WTC11 (cell line): Measurements from ENCODE around the gene FYN. TPM values are rescaled to one million over a fixed set of nuclear protein-coding genes. Genes with fewer than 3 reads are reported as not detected.

Experiments used
- ATAC-seq: fragments of 200-7000 bp; cut with Tn5 transposase; 2 replicates; pipeline ENCODE4 v1.10.0; 2021; ENCODE audit warnings: mild to moderate bottlenecking, moderate library complexity
- CTCF ChIA-PET: fragments of 300-600 bp; sonication (Branson Sonifier 250); formaldehyde crosslinking; loops from one replicate; lab custom pipeline; 2021; ENCODE audit warnings: antibody characterized with exemption; lab: Charles Lee
- POLR2A ChIA-PET: fragments of 350-600 bp; sonication (Branson Sonifier 250); formaldehyde crosslinking; loops from one replicate; lab custom pipeline; 2021; ENCODE audit warnings: antibody characterized with exemption; lab: Charles Lee
- DNase-seq: peaks from one replicate; pipeline ENCODE4 v3.0.0; 2021; ENCODE audit warnings: low spot score
- H3K27ac Mint-ChIP-seq: 2 replicates; pipeline ENCODE4 v1.8.0; 2021; ENCODE audit warnings: mixed read lengths
- H3K27me3 Mint-ChIP-seq: 2 replicates; pipeline ENCODE4 v1.8.0; 2021; ENCODE audit warnings: low read depth, mild to moderate bottlenecking, moderate library complexity, mixed read lengths
- H3K36me3 Mint-ChIP-seq: 2 replicates; pipeline ENCODE4 v1.8.0; 2021; ENCODE audit warnings: mixed read lengths
- H3K4me1 Mint-ChIP-seq: 2 replicates; pipeline ENCODE4 v1.8.0; 2022; ENCODE audit warnings: mixed read lengths
- H3K4me3 Mint-ChIP-seq: 2 replicates; pipeline ENCODE4 v1.8.0; 2021; ENCODE audit warnings: mild to moderate bottlenecking, moderate library complexity, mixed read lengths
- H3K9me3 Mint-ChIP-seq: 2 replicates; pipeline ENCODE4 v1.8.0; 2021; ENCODE audit warnings: mixed read lengths
- ESRRA ChIP-seq: sonication (generic); formaldehyde crosslinking; IDR thresholded peaks from 2 replicates; pipeline ENCODE4 v1.8.1; 2022; ENCODE audit warnings: mild to moderate bottlenecking, missing genetic modification reagents, borderline replicate concordance
- FOXP1 ChIP-seq: sonication (generic); formaldehyde crosslinking; IDR thresholded peaks from 2 replicates; pipeline ENCODE4 v1.8.0; 2022; ENCODE audit warnings: missing genetic modification reagents, mild to moderate bottlenecking, moderate library complexity, borderline replicate concordance
- MXD4 ChIP-seq: fragments of 250-450 bp; sonication (Bioruptor Pico); IDR thresholded peaks from 2 replicates; pipeline ENCODE4 v1.8.0; 2021; ENCODE audit warnings: mild to moderate bottlenecking, moderate library complexity, borderline replicate concordance
- NR1H2 ChIP-seq: sonication (generic); formaldehyde crosslinking; IDR thresholded peaks from 2 replicates; pipeline ENCODE4 v1.9.0; 2021; ENCODE audit warnings: mild to moderate bottlenecking, moderate library complexity, missing genetic modification reagents
- SMAD3 ChIP-seq: sonication (generic); formaldehyde crosslinking; IDR thresholded peaks from 2 replicates; pipeline ENCODE4 v1.8.0; 2022; ENCODE audit warnings: missing genetic modification reagents, mild to moderate bottlenecking, borderline replicate concordance
- ZNF121 ChIP-seq: sonication (generic); formaldehyde crosslinking; IDR thresholded peaks from 2 replicates; pipeline ENCODE4 v1.8.0; 2023; ENCODE audit warnings: missing genetic modification reagents
- ZNF396 ChIP-seq: fragments of 250-450 bp; sonication (Bioruptor Pico); IDR thresholded peaks from 2 replicates; pipeline ENCODE4 v1.8.0; 2021; ENCODE audit warnings: mild to moderate bottlenecking, moderate library complexity, borderline replicate concordance
- ZNF416 ChIP-seq: fragments of 250-450 bp; sonication (Bioruptor Pico); IDR thresholded peaks from 2 replicates; pipeline ENCODE4 v1.9.0; 2021; ENCODE audit warnings: mild to moderate bottlenecking, inconsistent platforms
- ZNF423 ChIP-seq: fragments of 250-450 bp; sonication (Bioruptor Pico); IDR thresholded peaks from 2 replicates; pipeline ENCODE4 v2.1.2; 2022; ENCODE audit warnings: mild to moderate bottlenecking, moderate library complexity
- total RNA-seq: library from RNA; stranded (reverse); gene quantifications from 3 replicates; pipeline ENCODE4 v1.2.3, GENCODE V29; 2021
- TF ChIP-seq, protein P1 (sequence below): sonication (generic); formaldehyde crosslinking; IDR thresholded peaks from 2 replicates; pipeline ENCODE4 v1.8.1; 2022; ENCODE audit warnings: mild to moderate bottlenecking, moderate library complexity, missing genetic modification reagents
- TF ChIP-seq, protein P2 (sequence below): sonication (generic); formaldehyde crosslinking; IDR thresholded peaks from 2 replicates; pipeline ENCODE4 v1.8.0; 2023; ENCODE audit warnings: mild to moderate bottlenecking, missing genetic modification reagents
- TF ChIP-seq, protein P3 (sequence below): sonication (generic); formaldehyde crosslinking; IDR thresholded peaks from 2 replicates; pipeline ENCODE4 v1.8.1; 2023; ENCODE audit warnings: mild to moderate bottlenecking, missing genetic modification reagents, moderate library complexity
- TF ChIP-seq, protein P4 (sequence below): sonication (generic); formaldehyde crosslinking; IDR thresholded peaks from 2 replicates; pipeline ENCODE4 v1.8.1; 2023; ENCODE audit warnings: mild to moderate bottlenecking, missing genetic modification reagents
- TF ChIP-seq, protein P5 (sequence below): sonication (generic); formaldehyde crosslinking; conservative IDR thresholded peaks from 2 replicates; pipeline ENCODE4 v1.8.1; 2023; ENCODE audit warnings: mild to moderate bottlenecking, low read depth, missing genetic modification reagents, moderate library complexity
- TF ChIP-seq, protein P6 (sequence below): fragments of 200-600 bp; IDR thresholded peaks from 2 replicates; pipeline ENCODE4 v1.8.0; 2022; ENCODE audit warnings: antibody characterized with exemption
- TF ChIP-seq, protein P7 (sequence below): sonication (generic); formaldehyde crosslinking; conservative IDR thresholded peaks from 2 replicates; pipeline ENCODE4 v1.8.1; 2022; ENCODE audit warnings: mild to moderate bottlenecking, missing genetic modification reagents
- TF ChIP-seq, protein P8 (sequence below): sonication (generic); formaldehyde crosslinking; IDR thresholded peaks from 2 replicates; pipeline ENCODE4 v1.8.0; 2023; ENCODE audit warnings: missing genetic modification reagents
- TF ChIP-seq, protein P9 (sequence below): sonication (generic); formaldehyde crosslinking; IDR thresholded peaks from 2 replicates; pipeline ENCODE4 v1.8.1; 2022; ENCODE audit warnings: mild to moderate bottlenecking, missing genetic modification reagents, moderate library complexity, borderline replicate concordance
- TF ChIP-seq, protein P10 (sequence below): sonication (generic); formaldehyde crosslinking; IDR thresholded peaks from 2 replicates; pipeline ENCODE4 v1.8.0; 2022; ENCODE audit warnings: mild to moderate bottlenecking, missing genetic modification reagents

FYN gene
- total RNA-seq, 1 experiment from 2014 or later = 63.9 TPM

DNA sequence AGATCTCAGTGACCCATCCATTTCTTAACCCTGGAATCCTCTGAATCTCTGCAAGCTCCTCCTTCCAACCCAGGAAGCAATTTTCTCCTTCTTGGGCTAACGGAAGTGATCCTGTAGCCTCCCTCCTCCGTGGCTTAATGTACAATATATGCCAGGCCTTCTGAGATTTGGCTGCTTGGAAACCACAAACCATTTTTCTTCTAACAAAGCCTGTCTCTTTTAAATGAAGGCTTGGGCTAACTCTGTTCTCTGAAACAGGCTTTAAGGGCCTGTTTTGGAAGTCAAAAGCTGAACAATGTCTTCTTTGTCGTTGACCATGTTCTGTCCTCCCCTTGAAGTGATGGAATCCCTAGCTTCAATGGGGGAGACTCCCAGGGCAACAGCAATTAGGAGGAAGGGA lies 14.9 kb downstream of the FYN start (continued):
- TF ChIP-seq, protein P1, sequence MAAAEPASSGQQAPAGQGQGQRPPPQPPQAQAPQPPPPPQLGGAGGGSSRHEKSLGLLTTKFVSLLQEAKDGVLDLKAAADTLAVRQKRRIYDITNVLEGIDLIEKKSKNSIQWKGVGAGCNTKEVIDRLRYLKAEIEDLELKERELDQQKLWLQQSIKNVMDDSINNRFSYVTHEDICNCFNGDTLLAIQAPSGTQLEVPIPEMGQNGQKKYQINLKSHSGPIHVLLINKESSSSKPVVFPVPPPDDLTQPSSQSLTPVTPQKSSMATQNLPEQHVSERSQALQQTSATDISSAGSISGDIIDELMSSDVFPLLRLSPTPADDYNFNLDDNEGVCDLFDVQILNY = no peak
- TF ChIP-seq ZNF423 (CRISPR knock-in tag) = no peak

GRCh38 chr6:111857674-111858337 lies 15.4 kb downstream of the FYN start:
- DNase-seq (no peak), ATAC-seq (no peak)
- peaks cover 74% of the 10 kb centered on the region for H3K4me1 Mint-ChIP-seq
- no peaks in the 10 kb centered on the region for H3K9me3 Mint-ChIP-seq
- no peak overlapping the region for H3K27ac Mint-ChIP-seq
- no peaks in the 10 kb centered on the region for H3K27me3 Mint-ChIP-seq
- no peak overlapping the region for H3K4me3 Mint-ChIP-seq
- ChIA-PET POLR2A (interaction anchor here (0.6 kb wide), 1 partner anchor 41 kb away, joined by 3 read pairs; no protein-coding TSS in a partner anchor), CTCF (interaction anchor here (1.2 kb wide), 1 partner anchor 16 kb away, joined by 3 read pairs; the partner anchor contains the start of gene FYN)
- no peaks in the 10 kb centered on the region for H3K36me3 Mint-ChIP-seq
- TF ChIP-seq, protein P2, sequence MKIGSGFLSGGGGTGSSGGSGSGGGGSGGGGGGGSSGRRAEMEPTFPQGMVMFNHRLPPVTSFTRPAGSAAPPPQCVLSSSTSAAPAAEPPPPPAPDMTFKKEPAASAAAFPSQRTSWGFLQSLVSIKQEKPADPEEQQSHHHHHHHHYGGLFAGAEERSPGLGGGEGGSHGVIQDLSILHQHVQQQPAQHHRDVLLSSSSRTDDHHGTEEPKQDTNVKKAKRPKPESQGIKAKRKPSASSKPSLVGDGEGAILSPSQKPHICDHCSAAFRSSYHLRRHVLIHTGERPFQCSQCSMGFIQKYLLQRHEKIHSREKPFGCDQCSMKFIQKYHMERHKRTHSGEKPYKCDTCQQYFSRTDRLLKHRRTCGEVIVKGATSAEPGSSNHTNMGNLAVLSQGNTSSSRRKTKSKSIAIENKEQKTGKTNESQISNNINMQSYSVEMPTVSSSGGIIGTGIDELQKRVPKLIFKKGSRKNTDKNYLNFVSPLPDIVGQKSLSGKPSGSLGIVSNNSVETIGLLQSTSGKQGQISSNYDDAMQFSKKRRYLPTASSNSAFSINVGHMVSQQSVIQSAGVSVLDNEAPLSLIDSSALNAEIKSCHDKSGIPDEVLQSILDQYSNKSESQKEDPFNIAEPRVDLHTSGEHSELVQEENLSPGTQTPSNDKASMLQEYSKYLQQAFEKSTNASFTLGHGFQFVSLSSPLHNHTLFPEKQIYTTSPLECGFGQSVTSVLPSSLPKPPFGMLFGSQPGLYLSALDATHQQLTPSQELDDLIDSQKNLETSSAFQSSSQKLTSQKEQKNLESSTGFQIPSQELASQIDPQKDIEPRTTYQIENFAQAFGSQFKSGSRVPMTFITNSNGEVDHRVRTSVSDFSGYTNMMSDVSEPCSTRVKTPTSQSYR (CRISPR knock-in tag) = no peak
- no peak for TF ChIP-seq FOXP1 (CRISPR knock-in tag)
- no peak for TF ChIP-seq ZNF121
- no peak for TF ChIP-seq ESRRA (CRISPR knock-in tag)
- TF ChIP-seq SMAD3 (CRISPR knock-in tag) = no peak
- TF ChIP-seq, protein P3, sequence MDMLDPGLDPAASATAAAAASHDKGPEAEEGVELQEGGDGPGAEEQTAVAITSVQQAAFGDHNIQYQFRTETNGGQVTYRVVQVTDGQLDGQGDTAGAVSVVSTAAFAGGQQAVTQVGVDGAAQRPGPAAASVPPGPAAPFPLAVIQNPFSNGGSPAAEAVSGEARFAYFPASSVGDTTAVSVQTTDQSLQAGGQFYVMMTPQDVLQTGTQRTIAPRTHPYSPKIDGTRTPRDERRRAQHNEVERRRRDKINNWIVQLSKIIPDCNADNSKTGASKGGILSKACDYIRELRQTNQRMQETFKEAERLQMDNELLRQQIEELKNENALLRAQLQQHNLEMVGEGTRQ (CRISPR knock-in tag) = no peak
- TF ChIP-seq, protein P4, sequence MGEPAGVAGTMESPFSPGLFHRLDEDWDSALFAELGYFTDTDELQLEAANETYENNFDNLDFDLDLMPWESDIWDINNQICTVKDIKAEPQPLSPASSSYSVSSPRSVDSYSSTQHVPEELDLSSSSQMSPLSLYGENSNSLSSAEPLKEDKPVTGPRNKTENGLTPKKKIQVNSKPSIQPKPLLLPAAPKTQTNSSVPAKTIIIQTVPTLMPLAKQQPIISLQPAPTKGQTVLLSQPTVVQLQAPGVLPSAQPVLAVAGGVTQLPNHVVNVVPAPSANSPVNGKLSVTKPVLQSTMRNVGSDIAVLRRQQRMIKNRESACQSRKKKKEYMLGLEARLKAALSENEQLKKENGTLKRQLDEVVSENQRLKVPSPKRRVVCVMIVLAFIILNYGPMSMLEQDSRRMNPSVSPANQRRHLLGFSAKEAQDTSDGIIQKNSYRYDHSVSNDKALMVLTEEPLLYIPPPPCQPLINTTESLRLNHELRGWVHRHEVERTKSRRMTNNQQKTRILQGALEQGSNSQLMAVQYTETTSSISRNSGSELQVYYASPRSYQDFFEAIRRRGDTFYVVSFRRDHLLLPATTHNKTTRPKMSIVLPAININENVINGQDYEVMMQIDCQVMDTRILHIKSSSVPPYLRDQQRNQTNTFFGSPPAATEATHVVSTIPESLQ = no peak
- TF ChIP-seq, protein P5, sequence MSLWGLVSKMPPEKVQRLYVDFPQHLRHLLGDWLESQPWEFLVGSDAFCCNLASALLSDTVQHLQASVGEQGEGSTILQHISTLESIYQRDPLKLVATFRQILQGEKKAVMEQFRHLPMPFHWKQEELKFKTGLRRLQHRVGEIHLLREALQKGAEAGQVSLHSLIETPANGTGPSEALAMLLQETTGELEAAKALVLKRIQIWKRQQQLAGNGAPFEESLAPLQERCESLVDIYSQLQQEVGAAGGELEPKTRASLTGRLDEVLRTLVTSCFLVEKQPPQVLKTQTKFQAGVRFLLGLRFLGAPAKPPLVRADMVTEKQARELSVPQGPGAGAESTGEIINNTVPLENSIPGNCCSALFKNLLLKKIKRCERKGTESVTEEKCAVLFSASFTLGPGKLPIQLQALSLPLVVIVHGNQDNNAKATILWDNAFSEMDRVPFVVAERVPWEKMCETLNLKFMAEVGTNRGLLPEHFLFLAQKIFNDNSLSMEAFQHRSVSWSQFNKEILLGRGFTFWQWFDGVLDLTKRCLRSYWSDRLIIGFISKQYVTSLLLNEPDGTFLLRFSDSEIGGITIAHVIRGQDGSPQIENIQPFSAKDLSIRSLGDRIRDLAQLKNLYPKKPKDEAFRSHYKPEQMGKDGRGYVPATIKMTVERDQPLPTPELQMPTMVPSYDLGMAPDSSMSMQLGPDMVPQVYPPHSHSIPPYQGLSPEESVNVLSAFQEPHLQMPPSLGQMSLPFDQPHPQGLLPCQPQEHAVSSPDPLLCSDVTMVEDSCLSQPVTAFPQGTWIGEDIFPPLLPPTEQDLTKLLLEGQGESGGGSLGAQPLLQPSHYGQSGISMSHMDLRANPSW = no peak
- no peak for TF ChIP-seq ZNF396 (CRISPR knock-in tag)
- TF ChIP-seq, protein P6, sequence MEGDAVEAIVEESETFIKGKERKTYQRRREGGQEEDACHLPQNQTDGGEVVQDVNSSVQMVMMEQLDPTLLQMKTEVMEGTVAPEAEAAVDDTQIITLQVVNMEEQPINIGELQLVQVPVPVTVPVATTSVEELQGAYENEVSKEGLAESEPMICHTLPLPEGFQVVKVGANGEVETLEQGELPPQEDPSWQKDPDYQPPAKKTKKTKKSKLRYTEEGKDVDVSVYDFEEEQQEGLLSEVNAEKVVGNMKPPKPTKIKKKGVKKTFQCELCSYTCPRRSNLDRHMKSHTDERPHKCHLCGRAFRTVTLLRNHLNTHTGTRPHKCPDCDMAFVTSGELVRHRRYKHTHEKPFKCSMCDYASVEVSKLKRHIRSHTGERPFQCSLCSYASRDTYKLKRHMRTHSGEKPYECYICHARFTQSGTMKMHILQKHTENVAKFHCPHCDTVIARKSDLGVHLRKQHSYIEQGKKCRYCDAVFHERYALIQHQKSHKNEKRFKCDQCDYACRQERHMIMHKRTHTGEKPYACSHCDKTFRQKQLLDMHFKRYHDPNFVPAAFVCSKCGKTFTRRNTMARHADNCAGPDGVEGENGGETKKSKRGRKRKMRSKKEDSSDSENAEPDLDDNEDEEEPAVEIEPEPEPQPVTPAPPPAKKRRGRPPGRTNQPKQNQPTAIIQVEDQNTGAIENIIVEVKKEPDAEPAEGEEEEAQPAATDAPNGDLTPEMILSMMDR = no peak
- TF ChIP-seq NR1H2 (CRISPR knock-in tag) = no peak
- TF ChIP-seq, protein P7, sequence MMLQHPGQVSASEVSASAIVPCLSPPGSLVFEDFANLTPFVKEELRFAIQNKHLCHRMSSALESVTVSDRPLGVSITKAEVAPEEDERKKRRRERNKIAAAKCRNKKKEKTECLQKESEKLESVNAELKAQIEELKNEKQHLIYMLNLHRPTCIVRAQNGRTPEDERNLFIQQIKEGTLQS (CRISPR knock-in tag) = no peak
- TF ChIP-seq, protein P8, sequence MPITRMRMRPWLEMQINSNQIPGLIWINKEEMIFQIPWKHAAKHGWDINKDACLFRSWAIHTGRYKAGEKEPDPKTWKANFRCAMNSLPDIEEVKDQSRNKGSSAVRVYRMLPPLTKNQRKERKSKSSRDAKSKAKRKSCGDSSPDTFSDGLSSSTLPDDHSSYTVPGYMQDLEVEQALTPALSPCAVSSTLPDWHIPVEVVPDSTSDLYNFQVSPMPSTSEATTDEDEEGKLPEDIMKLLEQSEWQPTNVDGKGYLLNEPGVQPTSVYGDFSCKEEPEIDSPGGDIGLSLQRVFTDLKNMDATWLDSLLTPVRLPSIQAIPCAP = no peak
- TF ChIP-seq, protein P9, sequence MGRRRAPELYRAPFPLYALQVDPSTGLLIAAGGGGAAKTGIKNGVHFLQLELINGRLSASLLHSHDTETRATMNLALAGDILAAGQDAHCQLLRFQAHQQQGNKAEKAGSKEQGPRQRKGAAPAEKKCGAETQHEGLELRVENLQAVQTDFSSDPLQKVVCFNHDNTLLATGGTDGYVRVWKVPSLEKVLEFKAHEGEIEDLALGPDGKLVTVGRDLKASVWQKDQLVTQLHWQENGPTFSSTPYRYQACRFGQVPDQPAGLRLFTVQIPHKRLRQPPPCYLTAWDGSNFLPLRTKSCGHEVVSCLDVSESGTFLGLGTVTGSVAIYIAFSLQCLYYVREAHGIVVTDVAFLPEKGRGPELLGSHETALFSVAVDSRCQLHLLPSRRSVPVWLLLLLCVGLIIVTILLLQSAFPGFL (CRISPR knock-in tag) = no peak
- TF ChIP-seq, protein P10, sequence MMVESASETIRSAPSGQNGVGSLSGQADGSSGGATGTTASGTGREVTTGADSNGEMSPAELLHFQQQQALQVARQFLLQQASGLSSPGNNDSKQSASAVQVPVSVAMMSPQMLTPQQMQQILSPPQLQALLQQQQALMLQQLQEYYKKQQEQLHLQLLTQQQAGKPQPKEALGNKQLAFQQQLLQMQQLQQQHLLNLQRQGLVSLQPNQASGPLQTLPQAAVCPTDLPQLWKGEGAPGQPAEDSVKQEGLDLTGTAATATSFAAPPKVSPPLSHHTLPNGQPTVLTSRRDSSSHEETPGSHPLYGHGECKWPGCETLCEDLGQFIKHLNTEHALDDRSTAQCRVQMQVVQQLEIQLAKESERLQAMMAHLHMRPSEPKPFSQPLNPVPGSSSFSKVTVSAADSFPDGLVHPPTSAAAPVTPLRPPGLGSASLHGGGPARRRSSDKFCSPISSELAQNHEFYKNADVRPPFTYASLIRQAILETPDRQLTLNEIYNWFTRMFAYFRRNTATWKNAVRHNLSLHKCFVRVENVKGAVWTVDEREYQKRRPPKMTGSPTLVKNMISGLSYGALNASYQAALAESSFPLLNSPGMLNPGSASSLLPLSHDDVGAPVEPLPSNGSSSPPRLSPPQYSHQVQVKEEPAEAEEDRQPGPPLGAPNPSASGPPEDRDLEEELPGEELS (CRISPR knock-in tag) = no peak
- TF ChIP-seq MXD4 = no peak
- no peak for TF ChIP-seq ZNF416 (CRISPR knock-in tag)
